HG03060 (cell line): ENCODE measurements around the gene DPP3.

Experiments
- ATAC-seq: cut with Tn5 transposase; IDR thresholded peaks from one replicate; pipeline ENCODE4 v1.9.1; 2021; ENCODE audit warnings: low read depth, moderate number of reproducible peaks; ENCODE audit not compliant: unreplicated experiment

Gene DPP3

GRCh38 chr11:66550887-66551286 lies 70.7 kb downstream of the DPP3 start:
- ATAC-seq: no peak

- no peak for ATAC-seq
Observed at GRCh38 chr11:66554602-66555001, 74.4 kb downstream of the DPP3 start.

DNA sequence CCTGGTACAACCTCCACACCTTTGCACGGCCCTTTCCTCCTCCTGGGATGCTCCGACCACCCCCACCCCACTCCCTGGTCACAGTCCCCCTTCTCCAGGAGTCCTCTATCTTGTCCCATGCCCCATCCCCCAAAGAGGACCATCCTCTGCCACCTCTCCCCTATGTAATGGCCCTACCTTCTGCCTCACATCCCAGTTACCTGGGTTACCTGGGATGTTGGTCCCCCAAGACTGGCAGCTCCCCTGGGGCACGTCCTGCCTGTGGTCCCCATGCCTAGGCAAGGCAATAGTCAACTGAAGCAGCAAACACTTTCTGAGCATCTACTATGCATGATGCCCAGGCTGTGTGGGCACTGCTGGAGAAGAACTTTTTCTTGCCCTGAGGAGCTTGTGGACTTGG lies 75.2 kb downstream of the DPP3 start:
- ATAC-seq: no peak

GRCh38 chr11:66556086-66556485 lies 75.9 kb downstream of the DPP3 start:
- no peak for ATAC-seq

DNA sequence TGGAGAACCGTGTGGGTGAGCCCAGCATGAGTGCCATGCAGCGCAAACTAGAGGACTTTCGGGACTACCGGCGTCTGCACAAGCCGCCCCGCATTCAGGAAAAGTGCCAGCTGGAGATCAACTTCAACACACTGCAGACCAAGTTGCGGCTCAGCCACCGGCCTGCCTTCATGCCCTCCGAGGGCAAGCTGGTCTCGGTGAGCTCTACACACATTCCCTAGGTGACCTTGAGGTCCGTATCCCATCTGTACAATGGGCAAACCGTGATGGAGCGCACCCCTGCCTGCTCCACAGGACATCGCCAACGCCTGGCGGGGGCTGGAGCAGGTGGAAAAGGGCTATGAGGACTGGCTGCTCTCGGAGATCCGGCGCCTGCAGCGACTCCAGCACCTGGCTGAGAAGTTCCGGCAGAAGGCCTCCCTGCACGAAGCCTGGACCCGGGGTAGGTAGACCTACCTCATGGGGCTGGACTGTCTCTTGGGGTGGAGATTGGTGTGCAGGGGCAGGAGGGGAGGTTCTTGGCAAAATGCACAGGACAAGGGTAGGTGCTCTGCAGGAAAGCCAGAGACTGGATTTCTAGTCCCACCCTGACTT lies 77.6 kb downstream of the DPP3 start:
- ATAC-seq: no peak
